ENCODE data around the gene FSTL4.
A peak's percentile ranks its signal among the peaks of the same experiment; 100 is the strongest.

Gene FSTL4

DNA sequence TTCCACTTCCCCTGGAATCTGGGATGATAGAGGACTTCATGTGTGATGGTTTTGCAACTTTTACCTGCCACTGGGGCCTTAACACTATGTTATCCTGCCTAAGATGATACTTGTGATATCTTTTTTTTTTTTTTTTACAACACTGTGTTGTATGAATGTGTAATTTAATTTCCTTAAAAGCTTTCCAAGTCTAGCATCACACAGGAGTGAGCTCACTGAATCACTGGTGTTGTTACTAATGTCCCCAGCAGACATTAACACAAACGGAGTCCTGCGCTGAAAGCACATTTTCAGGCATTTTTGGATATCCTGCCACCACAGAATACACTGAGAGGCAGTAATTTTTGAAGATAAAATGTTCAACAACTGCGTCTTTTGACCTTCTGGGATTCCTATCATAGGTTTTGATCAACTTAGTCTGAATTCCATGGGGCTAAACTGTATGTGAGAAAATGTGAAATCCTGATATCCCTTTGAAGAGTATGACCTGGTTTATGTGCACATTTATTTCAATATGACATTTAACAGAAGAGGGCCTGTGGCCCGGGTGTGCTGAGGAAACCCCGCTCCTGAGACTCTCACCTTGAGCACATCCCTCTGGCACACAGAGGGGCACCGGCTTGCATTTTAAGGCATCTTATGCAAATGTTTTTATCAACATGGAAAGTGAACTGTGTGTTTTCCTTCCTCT is 118.0 kb downstream of the FSTL4 start:
- H2AFZ ChIP-seq (ENCODE audit: low read depth, low read length): no peak overlapping the region
- no peak overlapping the region for H3K4me2 ChIP-seq (ENCODE audit: insufficient read depth, low read length)
- H4K20me1 ChIP-seq (ENCODE audit: insufficient read depth, low read length): no peaks in the 10 kb centered on the region
- no peak for ATAC-seq (ENCODE audit: insufficient read depth, low read depth)
- no peak for DNase-seq
- no peaks in the 10 kb centered on the region for H3K9me3 ChIP-seq (ENCODE audit: insufficient read depth, low read length, severe bottlenecking)
- H3K79me2 ChIP-seq (ENCODE audit: insufficient read depth, low read length): no peaks in the 10 kb centered on the region
- TF ChIP-seq, protein P1, sequence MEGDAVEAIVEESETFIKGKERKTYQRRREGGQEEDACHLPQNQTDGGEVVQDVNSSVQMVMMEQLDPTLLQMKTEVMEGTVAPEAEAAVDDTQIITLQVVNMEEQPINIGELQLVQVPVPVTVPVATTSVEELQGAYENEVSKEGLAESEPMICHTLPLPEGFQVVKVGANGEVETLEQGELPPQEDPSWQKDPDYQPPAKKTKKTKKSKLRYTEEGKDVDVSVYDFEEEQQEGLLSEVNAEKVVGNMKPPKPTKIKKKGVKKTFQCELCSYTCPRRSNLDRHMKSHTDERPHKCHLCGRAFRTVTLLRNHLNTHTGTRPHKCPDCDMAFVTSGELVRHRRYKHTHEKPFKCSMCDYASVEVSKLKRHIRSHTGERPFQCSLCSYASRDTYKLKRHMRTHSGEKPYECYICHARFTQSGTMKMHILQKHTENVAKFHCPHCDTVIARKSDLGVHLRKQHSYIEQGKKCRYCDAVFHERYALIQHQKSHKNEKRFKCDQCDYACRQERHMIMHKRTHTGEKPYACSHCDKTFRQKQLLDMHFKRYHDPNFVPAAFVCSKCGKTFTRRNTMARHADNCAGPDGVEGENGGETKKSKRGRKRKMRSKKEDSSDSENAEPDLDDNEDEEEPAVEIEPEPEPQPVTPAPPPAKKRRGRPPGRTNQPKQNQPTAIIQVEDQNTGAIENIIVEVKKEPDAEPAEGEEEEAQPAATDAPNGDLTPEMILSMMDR (IDR thresholded peaks at IDR 0.05; ENCODE audit: borderline replicate concordance, extremely low read depth, low read length, poor library complexity, severe bottlenecking): no peak
- no peak for TF ChIP-seq EZH2 (IDR thresholded peaks at IDR 0.05; ENCODE audit: borderline replicate concordance, low read depth, low read length, severe bottlenecking)
- no peaks in the 10 kb centered on the region for H3K4me1 ChIP-seq (ENCODE audit: insufficient read depth, low read length)
- no peaks in the 10 kb centered on the region for H3K27me3 ChIP-seq (ENCODE audit: insufficient read depth, low read length, poor library complexity)
- no peak overlapping the region for H3K27ac ChIP-seq (ENCODE audit: low read length)
- no peak overlapping the region for H3K9ac ChIP-seq (ENCODE audit: low read depth, low read length)
- no peaks in the 10 kb centered on the region for H3K36me3 ChIP-seq (ENCODE audit: insufficient read depth, low read length)
- H3K4me3 ChIP-seq (ENCODE audit: low read depth in 1 of 2, low read length in 2 of 2): no peak overlapping the region

DNA sequence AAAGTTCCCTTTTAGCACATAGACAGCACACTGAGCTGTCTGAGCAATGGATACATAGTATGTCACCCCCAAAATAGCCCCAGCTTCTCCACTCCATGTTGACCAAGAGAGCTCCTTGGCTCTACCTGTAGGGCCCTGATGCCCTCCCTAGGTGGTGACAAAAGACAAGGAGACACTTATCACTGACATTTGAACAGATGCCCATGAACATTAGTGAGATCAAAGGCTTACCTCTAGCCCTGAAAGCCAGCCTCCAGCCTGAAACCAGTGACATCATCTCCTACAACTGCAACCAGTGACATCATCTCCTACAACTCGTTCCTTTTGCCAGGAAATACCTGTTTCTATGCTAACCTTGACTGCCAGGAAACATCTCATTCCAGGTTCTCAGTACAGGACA is 122.7 kb downstream of the FSTL4 start:
- Histone ChIP-seq H3K4me1 (ENCODE audit: insufficient read depth, low read length) (no peaks in the 10 kb centered on the region), H3K79me2 (ENCODE audit: insufficient read depth, low read length) (no peaks in the 10 kb centered on the region), H3K27ac (ENCODE audit: low read length) (no peak overlapping the region), H3K9me3 (ENCODE audit: insufficient read depth, low read length, severe bottlenecking) (no peaks in the 10 kb centered on the region), H3K27me3 (ENCODE audit: insufficient read depth, low read length, poor library complexity) (peaks cover 4% of the 10 kb centered on the region), H4K20me1 (ENCODE audit: insufficient read depth, low read length) (no peaks in the 10 kb centered on the region), H3K4me3 (ENCODE audit: low read depth in 1 of 2, low read length in 2 of 2) (no peak overlapping the region), H2AFZ (ENCODE audit: low read depth, low read length) (no peak overlapping the region), H3K9ac (ENCODE audit: low read depth, low read length) (no peak overlapping the region), H3K36me3 (ENCODE audit: insufficient read depth, low read length) (no peaks in the 10 kb centered on the region), H3K4me2 (ENCODE audit: insufficient read depth, low read length) (no peak overlapping the region)
- ATAC-seq (ENCODE audit: insufficient read depth, low read depth) (peak; percentile 54; the same call in 1 of the 3 replicates), DNase-seq (no peak)
- TF ChIP-seq EZH2 (IDR thresholded peaks at IDR 0.05; ENCODE audit: borderline replicate concordance, low read depth, low read length, severe bottlenecking): no peak
- TF ChIP-seq, protein P1 (IDR thresholded peaks at IDR 0.05; ENCODE audit: borderline replicate concordance, extremely low read depth, low read length, poor library complexity, severe bottlenecking): peak; percentile 43

DNA sequence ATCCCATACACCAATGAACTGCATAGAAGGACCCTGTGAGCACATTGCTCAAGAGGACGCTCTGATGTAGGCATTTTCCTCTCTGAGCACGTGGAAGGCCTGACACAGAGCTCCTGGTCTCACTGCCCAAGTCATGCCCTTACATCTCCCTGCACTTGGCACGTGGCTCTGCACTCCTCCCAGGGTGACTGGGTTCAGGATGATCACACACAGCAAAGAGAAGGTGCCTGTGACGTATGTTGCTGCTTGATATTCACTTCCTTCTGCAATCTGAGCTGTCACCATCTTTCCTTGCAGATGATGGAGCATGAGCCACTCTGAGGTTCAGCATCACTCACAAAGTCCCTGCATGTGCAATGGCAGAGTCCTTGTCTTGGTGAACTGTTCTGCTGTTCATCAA is 125.2 kb downstream of the FSTL4 start:
- no peak overlapping the region for H3K4me2 ChIP-seq (ENCODE audit: insufficient read depth, low read length)
- TF ChIP-seq, protein P1 (IDR thresholded peaks at IDR 0.05; ENCODE audit: borderline replicate concordance, extremely low read depth, low read length, poor library complexity, severe bottlenecking): no peak
- no peak for TF ChIP-seq EZH2 (IDR thresholded peaks at IDR 0.05; ENCODE audit: borderline replicate concordance, low read depth, low read length, severe bottlenecking)
- H4K20me1 ChIP-seq (ENCODE audit: insufficient read depth, low read length): no peaks in the 10 kb centered on the region
- no peaks in the 10 kb centered on the region for H3K9me3 ChIP-seq (ENCODE audit: insufficient read depth, low read length, severe bottlenecking)
- no peaks in the 10 kb centered on the region for H3K79me2 ChIP-seq (ENCODE audit: insufficient read depth, low read length)
- peaks cover 7% of the 10 kb centered on the region for H3K27me3 ChIP-seq (ENCODE audit: insufficient read depth, low read length, poor library complexity)
- no peak overlapping the region for H3K4me3 ChIP-seq (ENCODE audit: low read depth in 1 of 2, low read length in 2 of 2)
- no peak overlapping the region for H3K9ac ChIP-seq (ENCODE audit: low read depth, low read length)
- H2AFZ ChIP-seq (ENCODE audit: low read depth, low read length): no peak overlapping the region
- no peak overlapping the region for H3K27ac ChIP-seq (ENCODE audit: low read length)
- H3K36me3 ChIP-seq (ENCODE audit: insufficient read depth, low read length): no peaks in the 10 kb centered on the region
- H3K4me1 ChIP-seq (ENCODE audit: insufficient read depth, low read length): no peaks in the 10 kb centered on the region
- DNase-seq: no peak
- no peak for ATAC-seq (ENCODE audit: insufficient read depth, low read depth)
